Stimulated activated naive CD8-positive, alpha-beta T cell treated with anti-CD3 and anti-CD28 coated beads, Interleukin-15, amount 100 ng/mL, for 72 hours (primary cell): Measurements from ENCODE around the gene FAAH.
A peak's percentile ranks its signal among the peaks of the same experiment; 100 is the strongest.

Experiments used
- ATAC-seq: fragments of 150-1000 bp; cut with Tn5 transposase; 2 replicates; pipeline ENCODE4 v1.10.0; 2021; ENCODE audit warnings: mild to moderate bottlenecking, moderate library complexity
- DNase-seq, 2 donors: peaks; one replicate each; pipeline ENCODE4 v3.0.0; 2021 to 2022
- H3K27ac Mint-ChIP-seq, 2 donors: one replicate each; pipeline ENCODE4 v1.8.0; 2022; ENCODE audit warnings: mild to moderate bottlenecking in 2 of 2, mixed read lengths in 2 of 2, moderate library complexity in 2 of 2
- H3K27me3 Mint-ChIP-seq: one replicate; pipeline ENCODE4 v1.8.0; 2022; ENCODE audit warnings: mixed read lengths
- H3K4me1 Mint-ChIP-seq: one replicate; pipeline ENCODE4 v1.8.0; 2022; ENCODE audit warnings: mild to moderate bottlenecking, mixed read lengths
- H3K4me3 Mint-ChIP-seq, 2 donors: one replicate each; pipeline ENCODE4 v1.8.0; 2022; ENCODE audit warnings: mild to moderate bottlenecking in 2 of 2, mixed read lengths in 2 of 2, moderate library complexity in 1 of 2
- H3K9me3 Mint-ChIP-seq, 2 donors: one replicate each; pipeline ENCODE4 v1.8.0; 2022; ENCODE audit warnings: mixed read lengths in 2 of 2

The FAAH gene

DNA sequence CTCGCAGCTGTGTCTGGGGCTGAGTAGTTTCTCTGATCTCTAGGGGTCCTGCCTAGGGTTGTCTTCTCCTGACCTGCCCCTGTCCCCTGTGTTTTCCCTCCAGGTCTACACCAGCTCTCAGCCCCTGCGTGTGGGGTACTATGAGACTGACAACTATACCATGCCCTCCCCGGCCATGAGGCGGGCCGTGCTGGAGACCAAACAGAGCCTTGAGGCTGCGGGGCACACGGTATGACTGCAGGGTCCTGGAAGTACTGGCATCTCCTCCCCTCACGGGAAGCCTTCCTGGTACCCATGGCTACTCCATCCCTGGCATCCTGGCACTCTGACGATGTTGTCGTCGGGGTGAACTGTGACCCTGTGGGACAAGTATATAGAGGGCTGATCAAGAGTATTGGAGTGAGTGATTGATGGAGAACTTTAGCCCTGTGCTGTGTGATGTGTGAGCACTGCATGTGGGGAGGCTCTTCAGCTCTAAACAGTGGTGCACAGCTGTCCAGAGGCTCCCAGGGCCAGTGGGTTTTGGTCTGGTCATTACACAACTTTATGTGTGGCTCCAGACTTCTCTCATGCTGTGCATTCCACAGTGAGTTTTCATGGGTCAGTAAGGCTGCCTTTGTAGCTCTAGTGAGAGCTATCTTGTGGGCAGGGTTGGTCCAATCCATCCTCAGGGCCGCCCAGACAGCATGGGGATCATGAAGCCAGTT is 14.4 kb downstream of the FAAH start:
- H3K27ac Mint-ChIP-seq, result peak overlapping the region in 1 of 2 donors; percentile 67
- no peaks in the 10 kb centered on the region for H3K27me3 Mint-ChIP-seq
- H3K4me1 Mint-ChIP-seq, result no peaks in the 10 kb centered on the region
- H3K4me3 Mint-ChIP-seq, result no peak overlapping the region
- no peaks in the 10 kb centered on the region for H3K9me3 Mint-ChIP-seq
- ATAC-seq, result no peak
- no peak for DNase-seq

DNA sequence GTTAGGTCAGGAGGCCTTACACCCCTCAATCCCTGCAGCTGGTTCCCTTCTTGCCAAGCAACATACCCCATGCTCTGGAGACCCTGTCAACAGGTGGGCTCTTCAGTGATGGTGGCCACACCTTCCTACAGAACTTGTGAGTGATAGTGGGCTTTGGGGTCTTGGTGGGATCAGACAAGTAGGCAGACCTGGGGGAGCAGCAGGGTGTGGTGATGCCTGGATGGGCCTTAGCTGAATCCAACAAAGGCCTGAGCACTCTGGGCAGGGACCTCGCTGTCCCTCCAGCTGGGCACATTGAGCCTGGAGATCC is 14.9 kb downstream of the FAAH start:
- no peaks in the 10 kb centered on the region for H3K4me1 Mint-ChIP-seq
- H3K27ac Mint-ChIP-seq, result peak overlapping the region in 1 of 2 donors; percentile 40
- ATAC-seq (no peak), DNase-seq (no peak)
- no peaks in the 10 kb centered on the region for H3K27me3 Mint-ChIP-seq
- no peak overlapping the region for H3K4me3 Mint-ChIP-seq
- H3K9me3 Mint-ChIP-seq, result no peaks in the 10 kb centered on the region

DNA sequence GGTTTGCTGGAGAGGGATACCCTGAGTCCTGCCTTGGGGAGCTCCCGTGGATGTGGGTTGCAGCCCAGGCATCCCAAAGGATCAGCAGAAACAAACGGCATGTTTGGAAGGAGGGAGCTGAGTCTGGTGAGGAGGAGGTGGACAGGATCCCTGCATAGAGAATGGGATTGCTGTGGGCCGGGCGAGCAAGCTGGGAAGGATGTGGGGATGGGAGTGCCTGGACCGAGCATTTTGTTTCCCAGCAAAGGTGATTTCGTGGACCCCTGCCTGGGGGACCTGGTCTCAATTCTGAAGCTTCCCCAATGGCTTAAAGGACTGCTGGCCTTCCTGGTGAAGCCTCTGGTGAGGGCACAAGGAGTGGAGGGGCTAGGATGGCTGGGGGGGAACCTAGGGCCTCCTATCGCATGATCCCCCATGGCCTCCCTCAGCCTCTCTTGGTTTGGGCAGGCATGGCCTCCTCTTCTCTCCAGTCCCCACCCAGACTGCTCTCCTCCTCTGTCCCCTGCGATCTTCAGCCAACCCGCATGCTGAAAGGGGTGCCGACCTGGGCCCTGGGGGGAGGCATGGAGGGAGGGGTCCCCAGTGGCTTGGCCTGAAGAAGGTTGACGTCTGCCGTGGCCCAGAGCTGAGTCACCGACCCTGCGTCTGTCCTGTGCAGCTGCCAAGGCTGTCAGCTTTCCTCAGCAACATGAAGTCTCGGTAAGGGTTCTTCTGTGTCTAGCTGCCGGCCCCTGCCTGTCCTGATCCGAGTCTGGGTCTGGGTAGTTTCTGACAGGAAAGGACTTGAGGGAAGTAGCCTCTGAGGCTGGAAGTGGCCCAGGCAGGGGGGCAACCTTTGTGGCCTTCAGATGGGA is 16.3 kb downstream of the FAAH start:
- peak overlapping the region; percentile 22 to 77 for H3K27ac Mint-ChIP-seq
- DNase-seq (no peak), ATAC-seq (no peak)

DNA sequence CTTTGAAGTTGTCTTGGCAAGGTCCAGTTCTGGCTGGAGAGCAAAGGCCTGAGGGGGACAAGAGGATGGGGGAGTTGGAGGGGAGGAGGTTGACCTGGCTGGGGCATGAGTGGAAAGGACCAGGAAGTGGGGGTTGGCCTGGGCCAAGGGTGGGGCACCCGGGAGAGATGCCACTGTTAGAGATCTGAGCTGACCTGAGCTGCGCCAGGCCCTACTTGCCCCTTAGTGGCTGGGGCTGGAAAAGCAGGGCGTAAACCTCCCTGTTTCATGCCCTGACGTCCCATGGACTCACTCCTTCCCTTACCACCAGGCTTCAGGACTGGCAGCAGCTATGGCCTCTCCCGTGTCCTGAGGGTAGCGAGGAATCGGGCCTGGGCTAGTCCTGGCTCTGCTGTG is 16.9 kb downstream of the FAAH start:
- no peak overlapping the region for H3K4me3 Mint-ChIP-seq
- no peak for ATAC-seq
- H3K9me3 Mint-ChIP-seq, result no peaks in the 10 kb centered on the region
- no peak for DNase-seq
- H3K27me3 Mint-ChIP-seq, result no peaks in the 10 kb centered on the region
- no peaks in the 10 kb centered on the region for H3K4me1 Mint-ChIP-seq
- H3K27ac Mint-ChIP-seq, result peak overlapping the region in 1 of 2 donors; percentile 22

More for the DNA sequence above, 16.3 kb downstream of the FAAH start:
- Mint-ChIP-seq H3K9me3 (no peaks in the 10 kb centered on the region), H3K4me1 (no peaks in the 10 kb centered on the region), H3K27me3 (no peaks in the 10 kb centered on the region), H3K4me3 (no peak overlapping the region)

DNA sequence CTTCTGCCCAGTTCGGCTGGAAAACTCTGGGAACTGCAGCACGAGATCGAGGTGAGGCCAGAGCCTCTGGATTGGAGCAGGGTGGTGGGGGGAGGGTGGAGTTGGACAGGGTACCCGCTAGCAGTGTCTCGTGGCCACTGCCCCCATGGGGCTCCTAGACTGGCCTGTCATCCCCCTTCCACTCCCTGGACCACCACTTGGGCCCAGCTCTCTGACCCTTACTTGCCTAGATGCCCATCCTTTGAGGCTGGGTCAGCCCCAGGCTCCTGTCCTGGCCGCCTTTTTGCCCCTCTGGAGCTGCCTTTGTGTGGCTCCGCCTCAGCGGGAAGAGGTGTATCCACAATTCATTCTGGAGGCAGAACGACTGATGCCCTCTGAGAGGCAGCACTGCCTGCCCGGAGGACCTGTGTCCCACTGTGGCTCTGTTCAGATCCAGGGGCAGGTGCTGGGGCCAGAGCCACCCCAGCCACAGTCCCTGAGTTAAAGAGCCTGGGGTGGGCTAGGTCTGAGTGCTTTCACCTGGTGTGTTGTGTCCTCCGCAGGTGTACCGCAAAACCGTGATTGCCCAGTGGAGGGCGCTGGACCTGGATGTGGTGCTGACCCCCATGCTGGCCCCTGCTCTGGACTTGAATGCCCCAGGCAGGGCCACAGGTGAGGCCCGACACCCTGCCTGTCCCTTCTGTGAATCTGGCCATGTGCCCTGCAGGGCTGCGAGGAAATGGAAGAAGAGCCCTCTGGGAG is 17.7 kb downstream of the FAAH start:
- ATAC-seq (no peak), DNase-seq (no peak)
- Mint-ChIP-seq H3K4me1 (no peaks in the 10 kb centered on the region), H3K27ac (peak overlapping the region in 1 of 2 donors; percentile 66), H3K9me3 (no peaks in the 10 kb centered on the region), H3K4me3 (no peak overlapping the region), H3K27me3 (no peaks in the 10 kb centered on the region)

DNA sequence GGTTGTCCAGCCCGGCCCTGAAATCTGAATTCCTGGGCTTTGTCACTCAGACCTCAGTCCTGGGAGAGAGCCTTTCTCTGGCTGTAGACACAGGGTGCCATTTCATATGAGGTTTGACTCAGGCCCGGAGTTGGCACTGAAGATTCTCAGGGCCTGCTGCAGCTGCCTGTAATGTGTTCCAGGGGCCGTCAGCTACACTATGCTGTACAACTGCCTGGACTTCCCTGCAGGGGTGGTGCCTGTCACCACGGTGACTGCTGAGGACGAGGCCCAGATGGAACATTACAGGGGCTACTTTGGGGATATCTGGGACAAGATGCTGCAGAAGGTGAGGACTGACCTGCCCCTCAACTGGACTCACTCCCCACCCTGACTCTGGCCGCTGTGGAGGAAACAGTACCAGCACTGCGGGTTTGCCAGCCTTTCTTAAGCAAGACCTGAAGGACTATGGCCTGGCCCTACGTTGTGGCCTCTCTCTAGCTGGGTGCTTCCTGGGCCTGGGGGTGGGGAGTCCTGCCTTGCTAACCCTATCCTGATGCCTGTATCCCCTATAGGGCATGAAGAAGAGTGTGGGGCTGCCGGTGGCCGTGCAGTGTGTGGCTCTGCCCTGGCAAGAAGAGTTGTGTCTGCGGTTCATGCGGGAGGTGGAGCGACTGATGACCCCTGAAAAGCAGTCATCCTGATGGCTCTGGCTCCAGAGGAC is 18.9 kb downstream of the FAAH start:
- H3K9me3 Mint-ChIP-seq, result no peaks in the 10 kb centered on the region
- H3K27ac Mint-ChIP-seq, result no peak overlapping the region
- no peaks in the 10 kb centered on the region for H3K27me3 Mint-ChIP-seq
- peak; percentile 16 for ATAC-seq
- H3K4me1 Mint-ChIP-seq, result no peaks in the 10 kb centered on the region
- no peak overlapping the region for H3K4me3 Mint-ChIP-seq
- DNase-seq, result no peak

DNA sequence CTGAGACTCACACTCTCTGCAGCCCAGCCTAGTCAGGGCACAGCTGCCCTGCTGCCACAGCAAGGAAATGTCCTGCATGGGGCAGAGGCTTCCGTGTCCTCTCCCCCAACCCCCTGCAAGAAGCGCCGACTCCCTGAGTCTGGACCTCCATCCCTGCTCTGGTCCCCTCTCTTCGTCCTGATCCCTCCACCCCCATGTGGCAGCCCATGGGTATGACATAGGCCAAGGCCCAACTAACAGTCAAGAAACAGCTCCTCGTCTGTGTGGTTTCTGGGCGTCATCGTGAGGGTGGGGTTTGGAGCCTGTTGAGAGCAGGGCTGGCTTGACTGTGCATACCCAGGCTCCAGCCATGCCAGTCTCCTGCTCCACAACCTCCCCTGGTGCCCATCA is 19.5 kb downstream of the FAAH start:
- DNase-seq (no peak), ATAC-seq (peak; percentile 67)
- Mint-ChIP-seq H3K9me3 (no peaks in the 10 kb centered on the region), H3K4me1 (no peaks in the 10 kb centered on the region), H3K27ac (no peak overlapping the region), H3K4me3 (no peak overlapping the region), H3K27me3 (no peaks in the 10 kb centered on the region)

DNA sequence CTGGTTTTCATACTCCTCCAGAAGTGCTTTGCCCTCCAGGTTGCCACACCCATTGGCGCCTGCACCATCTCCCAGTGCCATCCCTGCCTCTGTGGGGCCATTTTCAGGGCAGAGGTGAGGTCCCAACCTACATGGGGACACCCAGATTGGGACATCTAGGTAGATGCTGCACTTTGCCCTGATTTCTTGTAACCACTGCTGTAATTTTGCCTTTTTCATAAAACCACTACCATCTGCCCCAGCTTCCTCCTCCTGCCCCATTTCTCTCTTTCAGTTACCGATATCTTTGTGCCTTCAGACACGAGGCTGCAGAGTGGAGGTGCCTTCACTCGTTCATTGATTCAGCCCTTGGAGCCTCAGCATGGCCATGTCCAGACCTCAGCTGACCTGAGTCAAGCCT is 21.4 kb downstream of the FAAH start:
- Mint-ChIP-seq H3K9me3 (no peaks in the 10 kb centered on the region), H3K4me1 (no peaks in the 10 kb centered on the region), H3K4me3 (no peak overlapping the region), H3K27me3 (no peaks in the 10 kb centered on the region), H3K27ac (no peak overlapping the region)
- ATAC-seq, result no peak
- DNase-seq, result no peak

DNA sequence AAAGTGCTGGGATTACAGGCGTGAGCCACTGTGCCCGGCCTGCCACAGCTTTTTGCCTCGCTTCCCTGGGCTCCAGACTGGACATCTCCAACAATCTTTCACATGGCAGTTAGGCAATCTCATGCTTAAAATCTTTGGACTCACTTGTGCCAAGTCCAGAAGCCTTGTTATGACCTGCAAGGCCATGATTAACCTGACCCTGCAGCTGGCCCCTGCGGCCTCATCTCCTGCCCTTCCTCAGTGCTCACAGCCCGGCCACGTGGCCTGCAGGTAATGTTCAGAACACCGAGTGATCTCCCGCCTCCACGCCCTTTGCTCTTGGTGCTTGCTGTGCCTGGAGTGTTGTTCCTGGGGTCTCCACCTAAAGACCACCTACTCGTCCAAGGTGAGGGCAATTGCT is 24.9 kb downstream of the FAAH start:
- H3K4me1 Mint-ChIP-seq, result no peaks in the 10 kb centered on the region
- H3K27ac Mint-ChIP-seq, result no peak overlapping the region
- no peaks in the 10 kb centered on the region for H3K9me3 Mint-ChIP-seq
- peaks cover 21% of the 10 kb centered on the region for H3K27me3 Mint-ChIP-seq
- ATAC-seq (no peak), DNase-seq (no peak)
- H3K4me3 Mint-ChIP-seq, result no peak overlapping the region

DNA sequence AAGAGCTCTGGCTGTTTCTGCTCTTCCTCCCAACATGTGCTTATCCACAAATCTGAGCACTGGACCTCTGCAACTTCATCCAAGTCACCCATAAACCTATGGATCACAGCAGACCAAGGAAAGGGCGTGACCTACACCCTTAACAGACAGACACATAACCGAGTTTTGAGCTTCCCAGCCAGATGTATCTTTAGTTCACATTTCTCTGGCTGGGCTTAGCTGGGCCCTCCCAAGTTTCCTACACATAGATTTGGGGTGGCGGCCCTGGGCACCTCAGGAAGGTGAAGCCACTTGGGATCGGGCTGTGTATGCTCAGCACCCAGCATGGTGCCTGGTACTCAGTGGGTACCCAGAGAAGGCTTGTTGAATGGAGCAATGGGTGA is 26.4 kb downstream of the FAAH start:
- Mint-ChIP-seq H3K27me3 (peaks cover 34% of the 10 kb centered on the region), H3K4me3 (no peak overlapping the region), H3K27ac (no peak overlapping the region), H3K4me1 (no peaks in the 10 kb centered on the region), H3K9me3 (no peaks in the 10 kb centered on the region)
- DNase-seq (no peak), ATAC-seq (no peak)

DNA sequence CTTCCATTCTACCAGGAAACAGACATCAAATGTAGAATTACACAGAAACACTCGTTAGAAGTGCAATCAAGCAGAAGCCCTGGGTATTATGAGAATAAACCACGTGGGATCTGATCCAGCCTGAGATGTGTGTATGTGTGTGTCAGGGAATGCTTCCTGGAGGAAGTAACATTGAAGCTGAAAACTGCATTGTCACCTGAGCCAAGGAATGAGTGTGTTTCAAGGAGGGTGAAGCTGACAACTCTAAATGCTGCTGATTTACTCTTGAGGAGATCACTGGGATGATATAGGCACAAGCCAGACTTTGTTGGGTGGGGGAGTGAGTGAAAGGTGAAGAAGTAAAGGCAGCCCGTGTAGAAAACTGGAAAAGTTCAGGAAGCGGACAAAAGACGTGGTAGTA is 27.6 kb downstream of the FAAH start:
- Mint-ChIP-seq H3K4me1 (no peaks in the 10 kb centered on the region), H3K9me3 (no peaks in the 10 kb centered on the region), H3K27me3 (peaks cover 40% of the 10 kb centered on the region), H3K27ac (peak overlapping the region in 1 of 2 donors; percentile 14), H3K4me3 (no peak overlapping the region)
- no peak for ATAC-seq
- DNase-seq, result no peak

DNA sequence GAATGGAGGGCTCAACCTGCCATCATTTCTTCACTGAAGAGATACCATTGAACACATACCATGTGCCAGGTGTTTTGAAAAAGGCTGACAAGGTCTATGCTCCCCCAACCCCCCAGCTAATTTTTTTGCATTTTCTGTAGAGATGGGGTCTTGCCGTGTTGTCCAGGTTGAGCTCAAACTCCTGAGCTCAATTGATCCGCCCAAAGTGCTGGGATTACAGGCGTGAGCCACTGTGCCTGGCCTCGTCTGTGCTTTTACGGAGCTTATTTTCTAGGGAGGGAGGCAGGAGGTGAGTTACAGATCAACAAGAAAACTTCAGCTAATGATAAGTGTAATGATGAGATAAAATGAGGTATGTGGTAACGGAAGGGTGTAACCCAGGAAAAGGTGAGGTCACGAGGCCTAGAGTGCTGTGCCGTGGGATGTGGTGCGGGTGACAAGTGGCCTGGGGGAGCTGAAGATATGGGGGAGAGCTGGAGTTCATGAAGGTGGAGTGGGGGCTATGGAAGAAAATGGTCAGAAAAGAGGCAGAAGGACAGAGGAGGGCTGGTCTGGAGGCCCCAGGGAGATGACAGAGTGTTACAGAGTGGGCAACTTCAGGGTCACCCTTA is 28.2 kb downstream of the FAAH start:
- ATAC-seq, result no peak
- H3K9me3 Mint-ChIP-seq, result no peaks in the 10 kb centered on the region
- DNase-seq, result no peak
- H3K27me3 Mint-ChIP-seq, result peaks cover 40% of the 10 kb centered on the region
- H3K4me3 Mint-ChIP-seq, result no peak overlapping the region
- H3K27ac Mint-ChIP-seq, result peak overlapping the region; percentile 24 to 36
- H3K4me1 Mint-ChIP-seq, result no peaks in the 10 kb centered on the region

DNA sequence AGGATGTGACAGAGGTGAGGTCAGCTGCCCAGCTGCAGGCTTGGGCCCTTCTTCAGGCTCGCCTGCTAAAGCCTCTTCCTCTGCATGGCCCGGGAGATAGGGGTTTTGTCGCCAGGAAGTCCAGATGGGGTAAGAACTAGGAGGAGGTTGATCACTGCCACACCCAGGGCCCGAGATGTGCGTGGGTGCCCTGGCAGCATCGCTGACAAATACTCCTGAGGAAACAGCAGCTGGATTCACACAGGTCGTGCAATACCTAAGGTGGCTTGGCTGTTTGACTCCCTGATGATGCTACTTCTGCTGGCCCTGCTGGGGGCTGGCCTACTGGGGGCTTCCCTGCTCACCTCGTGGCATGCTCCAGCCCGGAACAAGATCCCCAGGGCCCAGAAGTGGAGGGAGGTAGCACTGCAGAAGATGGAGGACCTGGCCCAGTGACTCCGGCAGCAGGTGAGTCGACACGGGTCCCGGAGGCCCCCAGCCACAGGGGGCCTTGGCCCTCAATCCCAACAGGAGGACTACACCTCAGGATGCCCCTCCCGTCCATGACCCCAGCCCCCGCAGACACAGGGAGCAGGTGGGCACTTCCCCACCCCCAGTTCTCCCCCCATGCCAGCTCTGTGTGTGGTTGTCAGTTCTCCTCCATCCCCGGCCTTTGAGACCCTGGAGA is 29.6 kb downstream of the FAAH start:
- no peak for DNase-seq

DNA sequence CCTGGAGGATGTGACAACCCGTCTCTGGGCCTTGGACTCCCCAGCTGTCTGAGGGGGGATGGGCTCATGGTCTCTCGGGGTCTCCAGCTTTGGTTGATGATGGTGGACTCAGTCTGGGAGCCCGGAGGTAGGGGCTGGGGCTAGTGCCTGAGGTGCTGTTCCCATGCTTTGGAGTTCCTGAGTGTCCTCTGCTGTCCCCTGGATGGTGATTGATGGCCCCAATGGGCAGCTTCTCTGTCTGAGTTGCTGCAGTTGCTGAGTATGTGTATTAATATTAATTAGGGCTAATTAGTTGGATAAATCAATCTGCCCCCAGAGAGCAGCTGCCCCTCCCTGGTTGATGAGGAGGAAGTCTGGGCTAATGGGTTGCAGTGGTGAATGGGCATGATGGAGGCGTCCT is 30.6 kb downstream of the FAAH start:
- Mint-ChIP-seq H3K9me3 (no peaks in the 10 kb centered on the region), H3K27ac (no peak overlapping the region), H3K27me3 (peaks cover 40% of the 10 kb centered on the region), H3K4me3 (no peak overlapping the region), H3K4me1 (no peaks in the 10 kb centered on the region)
- ATAC-seq (no peak), DNase-seq (no peak)

More for the DNA sequence above, 29.6 kb downstream of the FAAH start:
- Mint-ChIP-seq H3K4me1 (no peaks in the 10 kb centered on the region), H3K9me3 (no peaks in the 10 kb centered on the region), H3K4me3 (no peak overlapping the region), H3K27ac (no peak overlapping the region), H3K27me3 (peaks cover 40% of the 10 kb centered on the region)
- ATAC-seq, result no peak

DNA sequence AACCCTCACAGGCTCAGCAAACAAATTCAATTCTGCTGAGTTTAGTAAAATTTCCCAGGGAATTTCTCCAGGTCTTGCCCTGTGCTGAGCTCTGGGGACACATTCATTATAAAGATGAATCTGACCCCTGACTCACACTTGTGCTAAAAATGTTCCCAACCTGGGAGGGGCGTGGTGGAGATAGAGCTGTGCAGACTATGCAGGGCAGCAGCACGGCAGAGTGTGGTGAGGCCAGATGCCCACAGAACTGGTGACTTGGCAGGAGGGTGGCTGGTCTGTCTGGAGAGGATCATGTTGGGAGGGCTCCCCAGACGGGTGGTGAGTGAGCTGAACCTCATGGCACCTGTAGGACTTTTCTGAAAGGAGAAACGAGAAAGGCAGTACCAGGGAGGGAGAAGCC is 31.6 kb downstream of the FAAH start:
- H3K27me3 Mint-ChIP-seq, result peaks cover 40% of the 10 kb centered on the region
- DNase-seq, result no peak
- no peaks in the 10 kb centered on the region for H3K9me3 Mint-ChIP-seq
- H3K27ac Mint-ChIP-seq, result no peak overlapping the region
- H3K4me1 Mint-ChIP-seq, result no peaks in the 10 kb centered on the region
- no peak for ATAC-seq
- H3K4me3 Mint-ChIP-seq, result no peak overlapping the region
